CD4-positive, alpha-beta T cell treated with Interleukin-12 subunit alpha and Interleukin-12 subunit beta, for 1 hour (primary cell): ENCODE data around the gene ZNF274.
"Not testable (repeated sequence)": the region's sequence is repeated elsewhere in the genome, so short reads cannot be mapped to it uniquely, and the experiment has no call there.

Experiments used
- DNase-seq: peaks from one replicate; pipeline ENCODE4 v3.0.0-alpha.2; 2020

ZNF274 gene

GRCh38 chr19:58213075-58213369, 30.2 kb downstream of the ZNF274 start:
- DNase-seq, result no peak

GRCh38 chr19:58217069-58217481, 34.2 kb downstream of the ZNF274 start:
- no peak for DNase-seq

GRCh38 chr19:58217607-58218391, 34.9 kb downstream of the ZNF274 start:
- DNase-seq, result no peak

DNA sequence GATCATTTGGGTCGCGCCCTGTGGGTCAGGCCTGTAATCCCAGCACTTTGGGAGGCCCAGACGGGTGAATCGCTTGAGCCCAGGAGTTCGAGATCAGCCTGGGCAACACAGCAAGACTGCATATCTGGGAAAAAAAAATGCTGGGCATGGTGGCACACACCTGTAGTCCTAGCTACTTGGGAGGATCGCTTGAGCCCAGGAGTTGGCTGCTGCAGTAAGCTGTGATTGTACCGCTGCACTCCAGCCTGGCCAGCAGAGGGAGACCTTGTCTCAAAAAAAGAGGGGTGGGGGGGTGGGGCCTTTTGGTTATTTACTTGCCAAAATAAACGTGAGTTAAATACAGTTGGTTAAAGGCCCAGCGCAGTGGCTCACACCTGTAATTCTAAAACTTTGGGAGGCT, 36.0 kb downstream of the ZNF274 start:
- peak; percentile 58 for DNase-seq

GRCh38 chr19:58227964-58228584, 45.2 kb downstream of the ZNF274 start:
- DNase-seq, result peak; percentile 3

GRCh38 chr19:58228585-58229254, 45.9 kb downstream of the ZNF274 start, which contains the start of gene ZNF544:
ZNF544 (plus strand) TSS chr19:58228914; CDS start chr19:58244024, 15,110 bp downstream.
- DNase-seq, result peak; percentile 57

DNA sequence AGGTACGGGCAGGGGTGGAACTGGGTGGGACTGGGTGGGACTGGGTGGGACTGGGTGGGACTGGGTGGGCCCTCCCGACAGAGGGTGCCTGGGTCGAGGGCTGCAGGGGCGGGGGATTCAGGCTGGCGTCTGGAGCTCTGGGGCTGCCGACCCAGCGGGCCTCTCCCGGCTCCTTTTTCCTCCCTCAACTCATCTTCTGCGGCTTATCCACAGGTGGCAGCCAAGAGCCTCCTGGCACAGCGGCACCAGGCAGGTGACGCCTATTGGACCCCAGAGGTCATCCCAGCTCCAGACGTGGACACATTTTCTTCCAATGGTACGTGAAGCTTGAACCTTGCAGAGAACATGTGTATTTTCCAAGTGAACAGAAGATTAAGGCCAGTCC, 46.4 kb downstream of the ZNF274 start:
- DNase-seq, result peak; percentile 20

- DNase-seq, result no peak
These were observed 54.5 kb downstream of the ZNF274 start for GRCh38 chr19:58237324-58237723.

GRCh38 chr19:58243351-58243750, 60.5 kb downstream of the ZNF274 start:
- DNase-seq, result no peak

DNA sequence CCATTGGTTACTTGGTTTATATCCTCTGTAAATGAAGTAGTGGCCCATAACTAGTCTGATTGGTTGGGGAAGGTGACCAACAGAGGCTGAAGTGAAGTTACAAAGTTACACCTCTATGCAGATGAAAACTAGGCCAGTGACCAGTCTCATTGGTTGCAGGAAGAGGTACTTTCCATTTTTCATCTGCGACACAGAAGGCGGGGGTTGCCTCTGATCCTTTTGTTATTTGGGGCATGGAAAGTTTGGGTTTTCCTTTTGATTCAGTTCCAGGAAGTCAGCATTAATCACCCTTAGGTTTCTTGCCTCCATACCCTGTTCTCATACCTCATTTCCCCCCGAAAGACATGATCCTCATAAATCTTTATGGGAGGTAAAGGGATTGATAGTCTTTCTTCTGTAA, 66.0 kb downstream of the ZNF274 start:
- DNase-seq, result no peak

- no peak for DNase-seq
These were observed 69.3 kb downstream of the ZNF274 start for GRCh38 chr19:58252102-58252685.

DNA sequence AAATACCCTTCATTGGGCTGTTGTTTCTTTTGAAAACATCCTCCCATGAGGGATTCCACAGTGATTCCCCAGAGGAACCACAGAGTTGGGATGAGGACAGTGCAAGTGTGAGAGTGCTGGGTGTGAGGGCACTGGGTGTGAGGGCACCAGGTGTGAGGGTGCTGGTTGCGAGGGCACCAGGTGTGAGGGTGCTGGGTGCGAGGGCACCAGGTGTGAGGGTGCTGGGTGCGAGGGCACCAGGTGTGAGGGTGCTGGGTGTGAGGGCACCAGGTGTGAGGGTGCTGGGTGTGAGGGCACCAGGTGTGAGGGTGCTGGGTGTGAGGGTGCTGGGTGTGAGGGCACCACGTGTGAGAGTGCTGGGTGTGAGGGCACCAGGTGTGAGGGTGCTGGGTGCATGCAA, 75.4 kb downstream of the ZNF274 start:
- not testable (repeated sequence) for DNase-seq

DNA sequence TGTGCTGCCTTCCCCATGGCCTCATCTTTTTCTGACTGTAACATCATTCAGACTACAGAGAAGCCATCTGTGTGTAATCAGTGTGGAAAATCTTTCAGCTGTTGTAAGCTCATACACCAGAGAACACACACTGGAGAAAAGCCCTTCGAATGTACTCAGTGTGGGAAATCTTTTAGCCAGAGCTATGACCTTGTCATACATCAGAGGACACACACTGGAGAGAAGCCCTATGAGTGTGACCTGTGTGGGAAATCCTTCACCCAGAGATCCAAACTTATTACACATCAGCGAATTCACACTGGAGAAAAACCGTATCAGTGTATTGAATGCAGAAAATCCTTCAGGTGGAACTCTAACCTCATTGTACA, 78.7 kb downstream of the ZNF274 start:
- no peak for DNase-seq

DNA sequence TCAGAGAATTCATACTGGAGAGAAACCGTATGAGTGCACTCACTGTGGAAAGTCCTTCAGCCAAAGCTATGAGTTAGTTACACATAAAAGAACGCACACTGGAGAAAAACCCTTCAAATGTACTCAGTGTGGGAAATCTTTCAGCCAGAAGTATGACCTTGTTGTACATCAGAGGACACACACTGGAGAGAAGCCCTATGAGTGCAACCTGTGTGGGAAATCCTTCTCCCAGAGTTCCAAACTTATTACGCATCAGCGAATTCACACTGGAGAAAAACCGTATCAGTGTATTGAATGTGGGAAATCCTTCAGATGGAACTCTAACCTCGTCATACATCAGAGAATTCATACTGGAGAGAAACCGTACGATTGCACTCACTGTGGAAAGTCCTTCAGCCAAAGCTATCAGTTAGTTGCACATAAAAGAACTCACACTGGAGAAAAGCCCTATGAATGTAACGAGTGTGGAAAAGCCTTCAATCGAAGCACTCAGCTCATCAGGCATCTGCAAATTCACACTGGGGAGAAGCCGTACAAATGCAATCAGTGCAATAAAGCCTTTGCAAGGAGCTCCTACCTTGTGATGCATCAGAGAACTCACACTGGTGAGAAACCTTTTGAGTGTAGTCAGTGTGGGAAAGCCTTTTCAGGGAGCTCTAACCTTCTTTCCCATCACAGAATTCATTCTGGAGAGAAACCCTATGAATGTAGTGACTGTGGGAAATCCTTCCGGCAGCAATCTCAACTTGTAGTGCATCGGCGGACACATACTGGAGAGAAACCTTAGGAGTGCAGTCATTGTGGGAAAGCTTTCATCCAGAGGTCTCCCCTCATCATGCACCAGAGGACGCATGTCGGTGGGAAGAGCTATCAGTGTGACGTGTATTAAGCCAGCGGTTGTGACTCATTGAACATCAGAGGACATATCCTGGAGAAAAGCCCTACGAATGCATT, 79.4 kb downstream of the ZNF274 start:
- no peak for DNase-seq

DNA sequence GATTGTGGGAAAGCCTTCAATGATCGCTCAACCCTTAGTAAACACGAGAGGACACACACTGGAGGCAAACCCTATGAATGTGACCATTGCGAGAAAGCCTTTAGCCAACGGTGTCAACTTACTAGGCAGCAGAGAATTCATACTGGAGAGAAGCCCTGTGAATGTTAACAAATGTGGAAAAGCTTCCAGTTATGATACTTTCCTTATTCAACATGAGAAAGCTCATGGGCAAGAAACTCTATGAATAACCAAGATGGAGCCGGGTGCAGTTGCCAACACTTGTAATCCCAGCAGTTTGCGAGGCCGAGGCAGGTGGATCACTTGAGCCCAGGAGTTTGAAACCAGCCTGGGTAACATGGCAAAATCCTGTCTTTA, 80.0 kb downstream of the ZNF274 start:
- DNase-seq, result no peak
